GM19463 (cell line): ENCODE measurements around the gene OCLN.
"Not testable (repeated sequence)": the region's sequence is repeated elsewhere in the genome, so short reads cannot be mapped to it uniquely, and the experiment has no call there.

Source experiments
- ATAC-seq: cut with Tn5 transposase; IDR thresholded peaks from one replicate; pipeline ENCODE4 v1.9.1; 2021; ENCODE audit warnings: mild to moderate bottlenecking, moderate library complexity; ENCODE audit not compliant: unreplicated experiment

Gene OCLN

DNA sequence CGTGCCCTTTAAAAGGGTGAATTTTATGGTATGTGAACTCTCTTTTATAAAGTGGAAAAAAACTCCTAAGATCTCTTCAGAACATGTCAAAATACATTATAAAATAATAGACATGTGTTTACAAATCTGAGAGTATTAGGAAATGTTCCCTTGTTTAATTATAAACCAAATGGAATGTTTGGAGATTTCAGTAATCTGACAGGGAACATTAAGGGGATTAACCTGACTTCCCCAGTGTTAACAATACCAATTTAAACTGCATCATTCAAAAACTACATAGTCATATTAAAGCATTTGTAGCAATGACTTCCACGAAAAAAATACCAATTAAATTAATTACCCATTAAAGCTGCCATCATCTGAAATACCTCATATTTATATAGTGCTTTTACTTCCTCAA lies 1.6 kb upstream of the OCLN start:
- no peak for ATAC-seq

DNA sequence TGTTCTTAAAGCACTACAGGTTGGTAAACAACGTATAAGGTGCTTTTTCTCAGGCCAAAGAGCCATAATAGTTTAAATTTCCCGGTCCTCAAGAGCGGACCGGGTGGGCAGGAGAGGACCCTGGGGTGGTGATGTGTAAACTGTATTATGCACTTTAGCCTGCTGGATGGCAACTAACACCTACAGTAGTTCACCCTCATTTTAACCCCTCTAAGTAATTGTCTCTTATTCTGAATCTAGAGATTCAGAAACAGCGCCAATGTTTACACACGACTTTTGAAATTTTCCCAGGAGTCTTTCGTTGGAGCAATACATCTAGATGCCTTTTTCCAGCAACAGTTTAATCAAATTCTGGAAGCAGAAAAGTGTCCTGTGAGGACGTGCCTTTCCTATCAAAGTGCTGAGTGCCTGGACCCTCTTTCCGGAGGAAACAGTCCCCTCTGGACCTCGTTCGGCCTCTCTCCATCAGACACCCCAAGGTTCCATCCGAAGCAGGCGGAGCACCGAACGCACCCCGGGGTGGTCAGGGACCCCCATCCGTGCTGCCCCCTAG lies 676 bp upstream of the OCLN start:
- ATAC-seq, result no peak

DNA sequence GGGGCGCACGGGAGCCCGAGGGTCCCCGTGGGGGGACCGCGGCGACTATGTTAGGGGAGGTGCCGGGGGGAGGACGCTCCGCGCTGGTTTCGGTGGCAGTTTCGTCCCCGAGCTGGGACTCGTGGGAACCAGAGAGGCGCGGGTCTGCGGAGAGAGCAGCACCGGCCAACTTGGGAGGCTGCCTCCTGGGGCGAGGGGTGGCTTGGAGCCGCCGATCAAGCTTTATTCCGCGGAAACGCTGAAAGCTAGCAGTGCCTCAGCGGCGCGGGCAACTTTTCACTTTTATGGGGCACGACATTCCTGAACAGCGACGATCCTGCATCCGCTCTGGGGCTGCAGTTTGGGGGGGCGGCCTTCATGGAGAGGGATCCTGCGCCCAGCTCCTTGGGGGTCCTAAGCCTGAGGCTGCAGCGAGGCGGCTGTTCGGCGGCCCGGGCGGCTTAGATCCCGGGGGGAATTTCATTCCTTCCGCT lies 369 bp downstream of the OCLN start:
- peak; percentile 43 for ATAC-seq

DNA sequence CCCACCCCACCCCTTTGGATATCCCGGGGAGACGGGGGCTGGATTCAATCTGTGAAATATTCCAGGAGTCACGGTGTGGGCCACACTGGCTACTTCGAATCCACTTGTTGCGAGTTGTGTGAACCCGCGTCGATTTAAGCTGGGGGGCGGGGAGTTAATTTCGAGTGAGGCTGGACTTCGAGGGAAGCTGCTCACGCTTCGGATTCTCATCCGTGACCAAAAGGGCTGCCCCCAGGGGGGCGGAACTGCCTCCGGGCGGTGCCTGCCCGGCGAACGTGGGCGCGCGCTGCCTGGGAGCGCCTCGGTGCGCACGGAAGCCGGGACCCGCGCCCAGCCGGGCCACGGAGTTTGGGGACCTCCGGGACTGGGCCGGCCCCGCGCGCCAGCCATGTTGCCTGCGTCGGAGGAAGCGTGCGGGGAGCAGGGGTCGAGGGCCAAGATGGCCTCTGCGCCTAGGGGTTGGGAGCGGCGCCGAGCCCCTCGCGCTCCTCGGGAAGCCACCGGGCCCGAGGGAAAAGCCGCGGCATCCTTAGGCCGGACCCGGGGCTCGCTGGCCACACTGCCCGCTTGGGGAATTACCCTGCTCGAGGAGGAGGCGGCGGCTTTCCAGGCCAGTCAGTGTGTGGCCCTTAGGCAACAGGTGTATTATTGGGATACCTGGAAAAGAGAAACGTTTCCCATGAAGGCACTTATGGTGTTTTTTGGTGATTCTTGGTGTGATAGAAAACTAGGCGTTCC lies 975 bp downstream of the OCLN start:
- ATAC-seq, result no peak

DNA sequence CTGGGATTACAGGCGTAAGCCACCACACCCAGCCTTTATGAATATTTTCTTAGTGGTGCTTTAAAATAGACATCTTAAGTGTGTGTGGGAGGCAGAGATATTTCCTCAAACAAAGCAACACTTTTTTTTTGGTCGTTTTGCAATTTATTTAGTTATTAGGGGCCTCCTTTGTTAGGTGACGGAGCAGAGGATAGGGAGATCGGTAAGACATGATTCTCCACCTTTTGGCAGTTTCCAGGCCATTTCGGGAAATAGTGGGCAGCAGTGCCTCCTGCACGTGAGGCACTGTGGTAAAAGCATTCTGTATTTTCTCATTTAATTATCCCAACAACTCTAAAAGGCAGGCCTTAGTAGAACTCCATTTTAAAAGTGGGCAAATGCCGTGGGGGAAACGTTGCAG lies 1.9 kb downstream of the OCLN start:
- no peak for ATAC-seq

DNA sequence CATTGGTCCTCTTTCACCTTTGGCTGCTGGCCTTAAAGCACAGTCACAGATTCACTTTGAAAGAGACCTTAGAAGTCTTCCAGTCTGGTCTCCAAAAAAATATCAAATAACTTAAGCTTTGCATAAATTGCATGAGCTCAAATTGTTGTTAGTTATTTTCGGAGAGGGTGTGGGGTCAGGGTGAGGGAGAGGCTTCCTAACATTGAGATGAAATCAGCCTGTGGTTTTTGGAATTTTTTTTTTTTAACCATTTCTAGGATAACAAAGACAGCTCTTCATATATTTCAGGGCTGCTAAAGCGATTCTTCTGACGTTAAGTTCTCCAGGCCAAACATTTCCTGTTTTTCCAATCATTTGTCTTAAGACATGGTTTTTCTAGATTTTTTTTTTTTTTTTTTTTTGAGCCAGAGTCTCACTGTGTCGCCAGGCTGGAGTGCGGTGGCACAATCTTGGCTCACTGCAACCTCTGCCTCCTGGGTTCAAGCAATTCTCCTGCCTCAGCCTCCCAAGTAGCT lies 4.5 kb downstream of the OCLN start:
- no peak for ATAC-seq

DNA sequence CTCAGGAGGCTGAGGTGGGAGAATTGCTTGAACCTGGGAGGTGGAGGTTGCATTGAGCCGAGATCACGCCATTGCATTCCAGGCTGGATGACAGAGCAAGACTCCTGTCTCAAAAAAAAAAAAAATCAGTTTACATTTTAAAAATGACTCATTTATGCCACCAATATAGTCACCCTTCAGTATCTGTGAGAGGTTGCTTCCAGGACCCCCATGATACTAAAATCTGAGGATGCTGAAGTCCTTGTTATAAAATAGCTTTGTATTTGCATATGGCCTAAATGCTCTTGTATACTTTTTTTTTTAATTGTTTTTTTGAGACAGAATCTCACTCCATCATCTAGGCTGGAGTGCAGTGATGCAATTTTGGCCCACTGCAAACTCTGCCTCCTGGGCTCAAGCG lies 5.8 kb downstream of the OCLN start:
- ATAC-seq, result no peak

DNA sequence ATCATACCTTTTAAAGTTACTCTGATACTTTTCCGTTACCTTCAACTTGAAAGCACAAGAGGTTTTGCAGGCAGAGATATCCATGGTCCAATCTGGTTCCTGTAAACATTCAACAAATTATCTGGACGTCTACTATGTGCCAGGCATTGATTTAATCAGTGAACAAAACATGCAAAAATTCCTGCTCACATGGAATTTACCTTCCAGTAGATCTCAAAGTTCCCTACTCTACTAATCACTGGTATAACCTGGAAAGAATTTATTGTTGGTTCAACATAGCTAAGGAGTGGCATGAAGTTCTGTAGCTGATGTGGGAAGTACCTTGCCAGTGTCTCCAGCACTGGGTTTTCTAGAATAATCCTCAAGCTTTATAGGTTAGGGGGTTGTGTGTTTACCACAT lies 9.8 kb downstream of the OCLN start:
- ATAC-seq, result no peak

DNA sequence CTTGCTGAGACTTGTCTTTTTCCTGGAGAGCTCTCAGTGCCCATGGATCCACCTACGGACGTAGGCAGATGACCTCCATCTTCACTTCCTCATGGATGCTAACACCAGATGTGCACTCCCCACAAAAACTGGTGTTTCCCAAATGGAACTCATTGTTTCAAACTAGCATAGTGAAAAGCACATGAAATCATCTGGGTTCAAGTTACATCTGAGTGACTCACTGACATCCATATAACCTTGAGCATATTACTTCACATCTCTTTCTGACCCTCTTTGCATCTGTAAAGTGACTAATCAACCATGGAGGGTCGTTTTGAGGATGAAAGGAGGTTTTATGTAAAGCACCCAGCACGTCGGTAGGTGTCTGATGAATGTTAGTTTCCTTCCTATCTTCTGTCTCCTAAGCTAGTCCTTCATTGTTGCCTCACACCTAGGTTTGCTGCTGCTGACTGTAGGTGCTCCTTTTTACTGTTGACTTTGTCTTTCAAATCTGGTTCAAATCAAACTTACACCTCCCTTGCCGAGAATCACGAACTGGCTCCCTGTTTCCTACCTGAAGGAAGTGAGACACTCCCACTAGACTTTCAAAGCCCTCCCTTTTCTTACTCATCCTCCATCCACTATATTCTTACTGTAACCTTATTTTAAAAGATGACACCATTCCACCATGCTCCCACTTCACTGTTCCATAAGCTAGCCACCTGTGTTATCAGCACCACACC lies 10.3 kb downstream of the OCLN start:
- ATAC-seq, result no peak

DNA sequence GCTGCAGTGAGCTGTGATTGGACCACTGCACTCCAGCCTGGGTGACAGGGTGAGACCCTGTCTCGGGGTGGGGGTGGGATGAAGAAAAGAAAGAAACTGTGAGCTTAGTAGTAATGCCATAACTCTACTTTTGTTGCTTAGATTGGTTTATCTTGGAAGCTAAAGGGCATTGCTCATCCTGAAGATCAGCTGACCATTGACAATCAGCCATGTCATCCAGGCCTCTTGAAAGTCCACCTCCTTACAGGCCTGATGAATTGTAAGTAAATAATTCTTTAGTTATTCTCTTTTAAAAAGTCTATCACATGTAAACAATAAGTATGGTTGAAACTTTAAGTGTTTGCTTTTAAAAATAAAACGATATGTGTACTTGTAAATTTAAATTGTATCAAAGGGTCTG lies 11.4 kb downstream of the OCLN start:
- ATAC-seq, result no peak

DNA sequence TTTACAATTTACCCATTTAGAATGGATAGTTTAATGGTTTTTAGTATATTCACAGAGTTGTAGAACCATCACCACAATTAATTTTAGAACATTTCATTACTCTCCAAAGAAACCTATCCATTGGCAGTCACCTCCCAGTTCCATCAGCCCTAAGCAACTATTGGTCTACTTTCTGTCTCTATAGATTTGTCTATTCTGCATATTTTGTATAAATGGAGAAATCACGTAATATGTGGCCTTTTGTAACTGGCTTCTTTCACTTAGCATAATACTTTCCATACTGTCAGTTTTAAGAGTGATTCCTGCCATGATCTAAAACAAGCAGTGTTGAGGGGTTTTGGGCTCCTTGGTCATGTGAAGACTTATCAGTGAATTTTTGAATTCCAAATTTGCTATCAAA lies 12.7 kb downstream of the OCLN start:
- no peak for ATAC-seq

DNA sequence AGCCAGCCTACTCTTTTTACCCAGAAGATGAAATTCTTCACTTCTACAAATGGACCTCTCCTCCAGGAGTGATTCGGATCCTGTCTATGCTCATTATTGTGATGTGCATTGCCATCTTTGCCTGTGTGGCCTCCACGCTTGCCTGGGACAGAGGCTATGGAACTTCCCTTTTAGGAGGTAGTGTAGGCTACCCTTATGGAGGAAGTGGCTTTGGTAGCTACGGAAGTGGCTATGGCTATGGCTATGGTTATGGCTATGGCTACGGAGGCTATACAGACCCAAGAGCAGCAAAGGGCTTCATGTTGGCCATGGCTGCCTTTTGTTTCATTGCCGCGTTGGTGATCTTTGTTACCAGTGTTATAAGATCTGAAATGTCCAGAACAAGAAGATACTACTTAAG lies 16.6 kb downstream of the OCLN start:
- no peak for ATAC-seq

DNA sequence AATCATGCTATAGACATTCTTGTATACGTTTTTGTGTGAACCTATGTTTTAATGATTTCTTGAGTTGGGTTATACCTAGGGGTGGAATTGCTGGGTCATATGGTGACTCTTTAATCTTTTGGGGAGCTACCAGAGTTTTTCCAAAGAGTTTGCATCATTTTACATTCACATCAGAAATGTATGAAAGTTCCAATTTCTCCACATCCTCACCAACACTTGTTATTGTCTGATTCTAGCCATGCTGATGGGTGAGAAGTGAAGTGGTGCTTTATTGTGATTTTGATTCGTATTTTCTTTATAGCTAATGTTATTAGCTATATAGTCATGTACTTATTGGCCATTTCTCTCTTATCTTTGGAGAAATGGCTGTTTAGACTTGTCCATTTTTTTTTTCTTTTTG lies 18.1 kb downstream of the OCLN start:
- no peak for ATAC-seq

DNA sequence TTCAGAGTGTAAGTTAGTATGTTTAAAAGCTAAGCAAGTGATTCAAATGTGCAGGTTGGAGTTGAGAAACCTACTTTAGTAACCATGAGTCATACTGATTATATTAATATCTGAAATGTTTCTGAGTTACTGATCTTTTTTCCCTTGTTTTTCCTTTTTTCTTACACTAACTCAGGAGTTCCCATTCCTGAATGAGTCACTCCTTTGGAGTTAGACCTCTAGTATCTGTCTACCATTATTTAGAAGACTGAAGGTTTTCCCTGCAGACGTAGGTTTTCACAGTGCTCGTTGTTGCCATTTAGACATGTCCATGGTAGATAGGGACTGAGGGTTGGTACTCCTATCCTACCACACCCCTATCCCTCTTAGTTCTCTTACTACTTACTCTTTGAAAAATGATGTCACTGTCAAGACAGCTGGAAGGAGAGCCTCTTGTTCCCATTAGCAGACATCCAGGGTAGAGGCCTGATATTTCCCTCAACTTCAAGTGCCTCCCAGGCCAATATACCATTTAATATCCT lies 20.2 kb downstream of the OCLN start:
- no peak for ATAC-seq

DNA sequence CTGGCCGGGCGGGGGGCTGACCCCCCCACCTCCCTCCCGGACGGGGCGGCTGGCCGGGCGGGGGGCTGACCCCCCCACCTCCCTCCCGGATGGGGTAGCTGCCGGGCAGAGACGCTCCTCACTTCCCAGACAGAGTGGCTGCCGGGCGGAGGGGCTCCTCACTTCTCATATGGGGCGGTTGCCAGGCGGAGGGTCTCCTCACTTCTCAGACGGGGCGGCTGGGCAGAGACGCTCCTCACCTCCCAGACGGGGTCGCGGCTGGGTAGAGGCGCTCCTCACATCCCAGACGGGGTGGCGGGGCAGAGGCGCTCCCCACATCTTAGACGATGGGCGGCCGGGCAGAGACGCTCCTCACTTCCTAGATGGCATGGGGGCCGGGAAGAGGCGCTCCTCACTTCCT lies 23.0 kb downstream of the OCLN start:
- not testable (repeated sequence) for ATAC-seq

DNA sequence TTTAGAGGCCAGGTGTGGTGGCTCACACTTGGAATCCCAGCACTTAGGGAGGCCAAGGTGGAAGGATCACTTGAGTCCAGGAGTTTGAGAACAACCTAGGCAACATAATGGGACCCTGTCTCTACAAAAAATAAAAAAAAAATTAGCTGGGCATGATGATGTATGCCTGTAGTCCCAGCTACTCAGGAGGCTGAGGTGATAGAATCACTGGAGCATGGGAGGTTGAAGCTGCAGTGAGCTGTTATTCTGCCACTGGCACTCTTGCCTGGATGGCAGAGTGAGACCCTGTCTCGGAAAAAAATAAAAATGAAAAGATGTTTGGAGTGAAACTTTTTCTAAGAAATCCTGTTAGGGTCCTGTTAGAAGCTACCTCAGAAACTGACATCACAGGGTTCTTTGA lies 24.2 kb downstream of the OCLN start:
- ATAC-seq, result no peak

DNA sequence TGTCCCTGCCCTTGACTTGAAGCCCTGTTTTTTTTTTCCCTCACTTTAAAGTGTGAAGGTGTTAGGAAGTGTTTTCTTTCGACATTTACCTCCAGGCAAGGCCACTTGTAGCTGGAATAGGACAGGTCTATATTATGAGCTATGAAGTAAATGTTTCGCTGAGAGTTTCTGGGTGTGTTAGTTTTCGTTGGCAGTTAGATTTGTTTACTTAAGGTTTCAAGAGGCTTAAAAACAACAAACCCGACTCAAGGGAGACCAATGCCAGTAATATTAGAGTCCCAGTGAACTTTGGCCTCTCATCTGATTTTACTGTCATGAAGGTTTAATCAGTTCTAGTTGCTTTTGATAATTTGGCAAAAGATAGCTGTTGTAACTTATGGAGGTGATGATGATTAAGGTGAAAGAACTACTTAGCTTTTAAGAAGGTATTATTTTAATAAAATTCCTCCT lies 25.2 kb downstream of the OCLN start:
- no peak for ATAC-seq

DNA sequence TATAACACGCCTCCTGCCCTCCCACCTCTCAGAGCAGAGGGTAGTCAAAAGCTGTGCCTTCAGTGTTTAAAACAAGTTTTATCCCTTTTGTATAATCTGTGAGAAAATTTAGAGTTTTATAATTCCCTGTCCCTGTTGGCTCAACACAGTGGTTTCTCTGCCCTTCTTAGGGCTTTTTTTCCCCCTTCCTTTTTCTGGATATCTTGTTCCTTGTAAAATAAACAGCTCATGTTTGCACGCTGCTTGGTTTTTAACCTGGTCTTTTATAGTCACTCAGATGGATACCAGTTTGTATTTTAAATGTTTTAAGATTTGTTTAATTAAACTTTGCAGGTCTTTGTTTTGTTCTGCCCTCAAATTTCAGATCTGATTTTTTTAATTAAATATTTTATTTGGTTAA lies 26.7 kb downstream of the OCLN start:
- no peak for ATAC-seq

DNA sequence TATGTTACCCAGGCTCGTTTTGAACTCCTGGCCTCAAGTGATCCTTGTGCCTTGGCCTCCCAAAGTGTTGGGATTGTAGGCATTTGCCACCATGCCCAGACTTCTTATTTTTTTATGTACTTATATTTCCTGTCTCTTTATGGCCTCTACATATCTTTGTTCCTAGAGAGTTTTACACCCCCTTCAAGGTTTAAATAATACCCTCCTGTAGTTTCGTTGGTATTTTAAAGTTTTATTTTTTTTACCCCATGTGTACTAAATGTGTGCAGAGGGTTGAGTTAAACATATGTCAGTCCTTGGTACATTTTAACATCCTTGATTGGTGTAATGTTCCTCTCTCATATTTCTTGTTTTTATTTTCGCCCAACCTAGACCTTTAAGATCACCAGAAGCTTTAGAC lies 29.4 kb downstream of the OCLN start:
- no peak for ATAC-seq

DNA sequence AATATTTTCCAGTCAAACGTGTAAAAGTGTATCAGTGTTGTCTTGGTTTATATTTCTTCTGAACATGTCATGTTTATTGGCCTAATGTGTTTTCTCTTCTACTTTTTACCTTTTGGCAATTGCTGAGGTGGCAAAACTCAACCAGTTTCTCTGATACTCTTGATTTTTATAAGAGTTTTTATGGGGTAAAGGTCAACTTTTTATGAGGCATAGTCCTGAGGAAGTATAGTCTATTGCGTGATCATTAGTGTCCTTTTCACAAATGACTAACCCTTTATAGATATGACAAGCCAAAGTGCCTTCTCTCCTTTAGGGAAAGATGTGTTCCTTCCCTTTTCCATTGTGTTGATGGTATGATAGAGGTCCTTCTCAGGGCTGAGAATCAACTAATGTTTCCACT lies 32.9 kb downstream of the OCLN start:
- no peak for ATAC-seq

DNA sequence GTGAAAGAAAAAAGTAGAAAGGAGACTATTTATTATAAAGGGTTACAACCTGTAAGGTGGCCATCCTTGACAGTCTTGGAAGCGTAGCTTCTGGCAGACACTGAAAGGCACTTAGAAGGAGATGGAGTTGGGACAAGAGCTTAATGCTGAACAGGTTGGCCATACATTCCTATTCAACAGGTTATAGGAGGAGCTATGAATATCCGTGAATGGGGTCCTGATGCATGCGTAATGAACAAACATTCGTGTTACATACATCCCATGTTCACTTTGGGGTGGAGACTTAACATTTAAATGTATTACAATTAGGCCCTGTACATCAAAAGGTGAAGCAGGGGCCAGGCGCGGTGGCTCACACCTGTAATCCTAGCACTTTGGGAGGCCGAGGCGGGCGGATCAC lies 34.1 kb downstream of the OCLN start:
- ATAC-seq, result no peak
